Natural killer cell (primary cell): ENCODE results near the gene KCNT2. TPM values are rescaled to one million over a fixed set of nuclear protein-coding genes. Genes with fewer than 3 reads are reported as not detected.

Source experiments
- ATAC-seq, 3 donors: fragments of 150-1000 bp in 2 of 3; fragments of 200-7000 bp in 1 of 3; cut with Tn5 transposase; 1 replicate in 1 of 3; 2 replicates in 2 of 3; pipeline ENCODE4 v1.10.0; 2021; ENCODE audit warnings: mild to moderate bottlenecking in 2 of 3, moderate library complexity in 2 of 3
- DNase-seq, 2 donors: peaks; one replicate each; pipeline versions ENCODE4 v3.0.0 to v3.0.0-alpha.2; 2013 to 2021; ENCODE audit warnings: mixed read lengths in 1 of 2
- H3K27ac ChIP-seq: one replicate; pipeline ENCODE4 v1.5.1; 2013; ENCODE audit warnings: mild to moderate bottlenecking, low read length
- H3K27me3 ChIP-seq: one replicate; pipeline ENCODE4 v1.6.1; 2013; ENCODE audit warnings: low read length; ENCODE audit not compliant: control insufficient read depth, insufficient read depth
- H3K36me3 ChIP-seq: one replicate; pipeline ENCODE4 v1.6.1; 2013; ENCODE audit warnings: low read length; ENCODE audit not compliant: control insufficient read depth, insufficient read depth
- H3K4me1 ChIP-seq: one replicate; pipeline ENCODE4 v1.6.1; 2013; ENCODE audit warnings: low read length; ENCODE audit not compliant: control insufficient read depth, insufficient read depth
- H3K4me3 ChIP-seq: one replicate; pipeline ENCODE4 v1.5.1; 2013; ENCODE audit warnings: low read length
- H3K9me3 ChIP-seq: one replicate; pipeline ENCODE4 v1.6.1; 2013; ENCODE audit warnings: low read length; ENCODE audit not compliant: control insufficient read depth, insufficient read depth
- H3K27ac Mint-ChIP-seq, 2 donors: one replicate each; pipeline ENCODE4 v1.8.0; 2022; ENCODE audit warnings: mild to moderate bottlenecking in 2 of 2, mixed read lengths in 2 of 2, moderate library complexity in 1 of 2
- H3K27me3 Mint-ChIP-seq, 2 donors: one replicate each; pipeline ENCODE4 v1.8.0; 2022; ENCODE audit warnings: low read depth in 2 of 2, mixed read lengths in 2 of 2
- H3K36me3 Mint-ChIP-seq: one replicate; pipeline ENCODE4 v1.8.0; 2022; ENCODE audit warnings: mixed read lengths
- H3K4me1 Mint-ChIP-seq, 2 donors: one replicate each; pipeline ENCODE4 v1.8.0; 2022; ENCODE audit warnings: mixed read lengths in 2 of 2
- H3K4me3 Mint-ChIP-seq: one replicate; pipeline ENCODE4 v1.8.0; 2022; ENCODE audit warnings: mild to moderate bottlenecking, moderate library complexity, mixed read lengths
- H3K9me3 Mint-ChIP-seq, 2 donors: one replicate each; pipeline ENCODE4 v1.8.0; 2022; ENCODE audit warnings: mixed read lengths in 2 of 2
- CTCF ChIP-seq: fragments of 200-600 bp; IDR thresholded peaks from one replicate; pipeline ENCODE4 v1.8.0; 2022; ENCODE audit warnings: antibody characterized with exemption
- WGBS: methylation state at CpG from one replicate; pipeline ENCODE4 v1.1.7; 2013; ENCODE audit warnings: missing lambda C conversion rate; ENCODE audit not compliant: insufficient coverage; 5-methylcytosine and 5-hydroxymethylcytosine counted together
- intact Hi-C: fragments of 100-400 bp; cut with micrococcal nuclease; formaldehyde crosslinking; loops from one replicate; pipeline ENCODE4 v1.14.2; 2022
- total RNA-seq, 4 donors: library from RNA; stranded (reverse); fragments of 120-200 nt in 1 of 4; gene quantifications; one replicate each; pipeline versions ENCODE4 v1.2.3 to v1.2.4, GENCODE V29; 2013 to 2022

Gene KCNT2
- total RNA-seq, 3 donors from 2014 or later (not counting 1 experiment from before 2014, with no cell fraction given) = not detected

GRCh38 chr1:196454792-196455191 lies 153.4 kb downstream of the KCNT2 start:
- no peak for ATAC-seq
- intact Hi-C loops = no loop called here
- no peak for DNase-seq
- Mint-ChIP-seq H3K4me3 (no peak overlapping the region), H3K9me3 (peaks cover 14% of the 10 kb centered on the region in 2 donors), H3K27ac (no peak overlapping the region), H3K36me3 (peaks cover 18% of the 10 kb centered on the region), H3K4me1 (no peaks in the 10 kb centered on the region), H3K27me3 (no peaks in the 10 kb centered on the region)
- Histone ChIP-seq H3K9me3 (no peaks in the 10 kb centered on the region), H3K4me3 (no peak overlapping the region), H3K36me3 (no peaks in the 10 kb centered on the region), H3K4me1 (no peaks in the 10 kb centered on the region), H3K27me3 (no peaks in the 10 kb centered on the region), H3K27ac (no peak overlapping the region)
- WGBS = 98% methylated on average over 2 of the region's 2 CpGs
- no peak for TF ChIP-seq CTCF

DNA sequence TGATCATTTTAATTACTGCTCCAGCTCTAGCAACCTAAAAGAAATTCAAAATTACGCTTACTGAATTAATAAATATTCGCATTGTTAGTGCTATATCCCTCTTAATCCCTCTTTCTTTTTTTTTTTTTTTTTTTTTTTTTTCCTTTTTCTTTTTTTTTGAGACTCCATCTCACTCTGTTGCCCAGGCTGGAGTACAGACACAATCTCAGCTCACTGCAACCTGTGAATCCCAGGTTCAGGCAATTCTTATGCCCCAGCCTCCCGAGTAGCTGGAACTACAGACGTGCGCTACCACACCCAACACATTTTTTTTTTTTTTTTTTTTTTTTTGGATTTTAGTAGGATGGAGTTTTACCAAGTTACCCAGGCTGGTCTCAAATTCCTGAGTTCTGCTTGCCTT lies 157.1 kb downstream of the KCNT2 start:
- Histone ChIP-seq H3K27me3 (no peaks in the 10 kb centered on the region), H3K27ac (no peak overlapping the region), H3K9me3 (no peaks in the 10 kb centered on the region), H3K4me3 (no peak overlapping the region), H3K4me1 (no peaks in the 10 kb centered on the region), H3K36me3 (no peaks in the 10 kb centered on the region)
- Mint-ChIP-seq H3K27ac (no peak overlapping the region), H3K9me3 (peaks cover 17 to 21% of the 10 kb centered on the region in 2 donors), H3K27me3 (no peaks in the 10 kb centered on the region), H3K36me3 (peaks cover 11% of the 10 kb centered on the region), H3K4me1 (no peaks in the 10 kb centered on the region), H3K4me3 (no peak overlapping the region)
- ATAC-seq = no peak
- TF ChIP-seq CTCF = no peak
- WGBS = 80% methylated on average over 2 of the region's 5 CpGs
- DNase-seq = no peak
- intact Hi-C loops = no loop called here

DNA sequence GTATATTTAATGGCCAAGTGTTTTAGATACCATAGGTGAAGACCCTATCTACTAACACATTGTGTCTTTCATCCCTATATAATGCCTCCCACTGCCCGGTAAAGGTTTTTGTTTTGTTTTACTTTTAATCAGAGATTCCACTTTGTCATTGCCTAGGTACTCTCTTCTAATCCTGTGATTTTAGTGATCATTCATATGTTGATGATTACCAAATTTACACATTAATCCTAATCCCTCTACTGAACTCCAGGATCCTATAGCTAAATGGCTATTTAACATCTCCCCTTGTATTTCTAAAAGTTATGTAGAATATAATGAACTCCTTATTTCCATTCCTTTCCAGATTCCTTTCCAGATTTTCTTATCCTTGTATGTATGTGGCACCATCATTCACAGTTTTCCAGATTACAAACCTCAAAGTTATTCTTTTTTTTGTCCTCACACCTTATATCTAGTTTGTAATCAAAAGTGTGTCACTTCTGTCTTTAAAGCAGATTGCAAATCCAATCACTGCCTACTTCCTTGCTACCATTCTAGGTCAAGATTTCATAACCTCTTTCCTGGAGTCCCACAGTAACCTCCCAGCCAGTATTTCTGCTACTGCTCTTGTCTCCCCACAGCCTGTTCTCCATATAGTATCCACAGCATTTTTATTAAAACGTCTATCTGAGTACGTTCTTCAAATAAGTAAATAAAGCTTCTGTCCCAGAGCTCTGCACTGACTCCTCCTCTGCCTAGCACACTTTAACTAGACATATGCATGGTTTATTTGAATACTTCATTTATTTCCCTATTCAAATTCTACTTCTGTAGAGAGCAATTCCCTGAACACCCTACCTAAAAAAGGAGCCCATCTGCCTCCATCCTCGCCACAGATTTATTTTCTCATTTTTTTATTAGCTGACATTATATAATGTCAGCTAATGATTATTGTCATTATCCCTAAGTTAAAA lies 157.8 kb downstream of the KCNT2 start:
- no peaks in the 10 kb centered on the region for H3K4me1 ChIP-seq
- H3K4me3 ChIP-seq = no peak overlapping the region
- no peak for TF ChIP-seq CTCF
- no peaks in the 10 kb centered on the region for H3K36me3 ChIP-seq
- H3K27ac Mint-ChIP-seq = no peak overlapping the region
- no peak for DNase-seq
- peaks cover 6% of the 10 kb centered on the region for H3K36me3 Mint-ChIP-seq
- peaks cover 15 to 20% of the 10 kb centered on the region in 2 donors for H3K9me3 Mint-ChIP-seq
- H3K27me3 ChIP-seq = no peaks in the 10 kb centered on the region
- H3K27ac ChIP-seq = no peak overlapping the region
- 77% methylated on average over 3 of the region's 4 CpGs for WGBS
- H3K4me3 Mint-ChIP-seq = no peak overlapping the region
- no peaks in the 10 kb centered on the region for H3K27me3 Mint-ChIP-seq
- intact Hi-C loops = no loop called here
- ATAC-seq = no peak
- no peaks in the 10 kb centered on the region for H3K4me1 Mint-ChIP-seq
- no peaks in the 10 kb centered on the region for H3K9me3 ChIP-seq
